Measurements from ENCODE around the gene UGT1A10. TPM values are rescaled to one million over a fixed set of nuclear protein-coding genes. Genes with fewer than 3 reads are reported as not detected.

Gene UGT1A10
- polyA plus RNA-seq, 1 donor from 2014 or later: not detected

- H2AFZ ChIP-seq (ENCODE audit: low read depth, low read length): no peak overlapping the region
- no peaks in the 10 kb centered on the region for H3K79me2 ChIP-seq (replicated peaks; ENCODE audit: insufficient read depth, low read length)
- H4K20me1 ChIP-seq (ENCODE audit: insufficient read depth): no peaks in the 10 kb centered on the region
- no peak overlapping the region for H3K9ac ChIP-seq (ENCODE audit: low read length)
- H3F3A ChIP-seq (ENCODE audit: insufficient read depth, low read length, poor library complexity, severe bottlenecking): no peaks in the 10 kb centered on the region
- H3K4me3 ChIP-seq (ENCODE audit: low read length): no peak overlapping the region
- no peaks in the 10 kb centered on the region for H3K9me2 ChIP-seq (ENCODE audit: insufficient read depth, low read length)
- no peaks in the 10 kb centered on the region for H3K27me3 ChIP-seq (ENCODE audit: insufficient read depth, low read depth, low read length)
- no peaks in the 10 kb centered on the region for H3K36me3 ChIP-seq (ENCODE audit: insufficient read depth, low read length)
- no peak overlapping the region for H3K4me2 ChIP-seq (ENCODE audit: low read length)
- H3K9me3 ChIP-seq (ENCODE audit: low read length): no peaks in the 10 kb centered on the region
- no peak overlapping the region for H3K27ac ChIP-seq (ENCODE audit: low read length)
- no peak for TF ChIP-seq EZH2 (IDR thresholded peaks at IDR 0.05; ENCODE audit: borderline replicate concordance, insufficient read depth, low read length, poor library complexity, severe bottlenecking)
- TF ChIP-seq REST (IDR thresholded peaks at IDR 0.05; ENCODE audit: borderline replicate concordance): no peak
- TF ChIP-seq MXI1 (conservative IDR thresholded peaks at IDR 0.05; ENCODE audit: poor library complexity, severe bottlenecking): no peak
- TF ChIP-seq CTCF (IDR thresholded peaks at IDR 0.05; ENCODE audit: poor library complexity, severe bottlenecking): no peak
- TF ChIP-seq SMC3 (conservative IDR thresholded peaks at IDR 0.05; ENCODE audit: poor library complexity): no peak
- TF ChIP-seq POLR2AphosphoS5 (IDR thresholded peaks at IDR 0.05): no peak
- TF ChIP-seq RAD21 (conservative IDR thresholded peaks at IDR 0.05): no peak
- no peak for TF ChIP-seq TAF1 (IDR thresholded peaks at IDR 0.05; ENCODE audit: low read depth)
- TF ChIP-seq EP300 (conservative IDR thresholded peaks at IDR 0.05; ENCODE audit: poor library complexity, severe bottlenecking): no peak
Measured at GRCh38 chr2:233650981-233651380, 14.7 kb downstream of the UGT1A10 start.

DNA sequence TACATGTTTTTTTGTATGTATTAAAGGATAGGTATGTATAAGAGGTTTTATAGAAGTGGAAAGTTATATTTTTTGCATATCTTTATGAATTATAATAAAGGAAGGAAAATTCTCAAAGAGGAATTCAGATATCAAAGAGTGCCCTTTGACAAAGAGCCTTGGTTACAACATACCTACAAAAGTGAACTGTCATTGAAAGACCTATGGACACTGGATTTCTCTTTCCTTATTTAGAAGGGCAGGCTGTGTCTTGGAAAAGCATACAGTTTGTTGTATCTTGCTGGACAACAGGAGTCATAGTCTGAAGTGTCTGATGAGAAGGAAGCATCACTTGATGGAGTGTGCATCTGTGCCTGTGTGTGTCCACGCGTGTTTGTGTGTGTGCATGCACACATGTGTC lies 15.2 kb downstream of the UGT1A10 start:
- no peak overlapping the region for H3K27ac ChIP-seq (ENCODE audit: low read length)
- TF ChIP-seq RAD21 (conservative IDR thresholded peaks at IDR 0.05): no peak
- TF ChIP-seq POLR2AphosphoS5 (IDR thresholded peaks at IDR 0.05): no peak
- TF ChIP-seq SMC3 (conservative IDR thresholded peaks at IDR 0.05; ENCODE audit: poor library complexity): no peak
- TF ChIP-seq EZH2 (IDR thresholded peaks at IDR 0.05; ENCODE audit: borderline replicate concordance, insufficient read depth, low read length, poor library complexity, severe bottlenecking): no peak
- no peak for TF ChIP-seq CTCF (IDR thresholded peaks at IDR 0.05; ENCODE audit: poor library complexity, severe bottlenecking)
- no peak for TF ChIP-seq MXI1 (conservative IDR thresholded peaks at IDR 0.05; ENCODE audit: poor library complexity, severe bottlenecking)
- no peaks in the 10 kb centered on the region for H3K36me3 ChIP-seq (ENCODE audit: insufficient read depth, low read length)
- H3K9me3 ChIP-seq (ENCODE audit: low read length): no peaks in the 10 kb centered on the region
- no peaks in the 10 kb centered on the region for H3K9me2 ChIP-seq (ENCODE audit: insufficient read depth, low read length)
- H3K4me3 ChIP-seq (ENCODE audit: low read length): no peak overlapping the region
- H3K4me2 ChIP-seq (ENCODE audit: low read length): no peak overlapping the region
- H4K20me1 ChIP-seq (ENCODE audit: insufficient read depth): no peaks in the 10 kb centered on the region
- no peaks in the 10 kb centered on the region for H3K27me3 ChIP-seq (ENCODE audit: insufficient read depth, low read depth, low read length)
- no peak overlapping the region for H2AFZ ChIP-seq (ENCODE audit: low read depth, low read length)
- H3K79me2 ChIP-seq (replicated peaks; ENCODE audit: insufficient read depth, low read length): no peaks in the 10 kb centered on the region
- no peaks in the 10 kb centered on the region for H3F3A ChIP-seq (ENCODE audit: insufficient read depth, low read length, poor library complexity, severe bottlenecking)
- H3K9ac ChIP-seq (ENCODE audit: low read length): no peak overlapping the region

Data from neural cell (in vitro differentiated cells).